Raji (cell line): ENCODE measurements around the gene ACSL6.

Source experiments
- POLR2A ChIP-seq: IDR thresholded peaks from 2 replicates; pipeline ENCODE4 v1.6.1; 2011; ENCODE audit warnings: low read depth, low read length, control low read depth; ENCODE audit not compliant: insufficient read depth

ACSL6 gene

GRCh38 chr5:131939690-131940345 lies 71.6 kb downstream of the ACSL6 start:
- TF ChIP-seq POLR2A: no peak

- no peak for TF ChIP-seq POLR2A
These were observed 79.2 kb downstream of the ACSL6 start for GRCh38 chr5:131932235-131932634.

- TF ChIP-seq POLR2A: no peak
These were observed 82.5 kb downstream of the ACSL6 start for GRCh38 chr5:131928957-131929356.

- TF ChIP-seq POLR2A: no peak
These were observed 85.3 kb downstream of the ACSL6 start for GRCh38 chr5:131926168-131926567.

GRCh38 chr5:131916481-131916880 lies 95.0 kb downstream of the ACSL6 start:
- TF ChIP-seq POLR2A: no peak

- TF ChIP-seq POLR2A: no peak
These were observed 97.0 kb downstream of the ACSL6 start for GRCh38 chr5:131914472-131914871.

- TF ChIP-seq POLR2A: no peak
These were observed 97.9 kb downstream of the ACSL6 start for GRCh38 chr5:131913603-131914002.

GRCh38 chr5:131906668-131907067 lies 104.8 kb downstream of the ACSL6 start:
- TF ChIP-seq POLR2A: no peak
